Measurements from ENCODE around the gene NUP210L. TPM values are rescaled to one million over a fixed set of nuclear protein-coding genes. Genes with fewer than 3 reads are reported as not detected.

Gene NUP210L
- total RNA-seq, 1 experiment from 2014 or later = 0.10 TPM

DNA sequence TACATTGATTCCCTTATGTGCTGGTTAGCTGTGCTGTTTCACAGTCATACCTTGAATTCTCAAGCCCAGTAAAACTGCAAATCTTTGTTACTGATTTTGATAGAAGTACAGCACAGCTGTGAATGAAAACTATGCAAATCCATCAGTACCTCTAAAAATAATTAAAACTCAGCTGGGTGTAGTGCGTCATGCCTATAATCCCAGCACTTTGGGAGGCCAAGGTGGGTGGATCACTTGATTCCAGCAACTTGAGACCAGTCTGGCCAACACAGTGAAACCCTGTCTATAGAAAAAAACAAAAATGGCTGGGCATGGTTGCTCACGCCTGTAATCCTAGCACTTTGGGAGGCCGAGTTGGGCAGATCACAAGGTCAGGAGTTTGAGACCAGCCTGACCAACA lies 61.2 kb downstream of the NUP210L start:
- TF ChIP-seq, protein P1, sequence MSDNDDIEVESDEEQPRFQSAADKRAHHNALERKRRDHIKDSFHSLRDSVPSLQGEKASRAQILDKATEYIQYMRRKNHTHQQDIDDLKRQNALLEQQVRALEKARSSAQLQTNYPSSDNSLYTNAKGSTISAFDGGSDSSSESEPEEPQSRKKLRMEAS (IDR thresholded peaks at IDR 0.05) = no peak
- TF ChIP-seq RAD21 (IDR thresholded peaks at IDR 0.05; ENCODE audit: low read depth) (no peak), EGR1 (IDR thresholded peaks at IDR 0.05; ENCODE audit: low read depth) (no peak), EZH2phosphoT487 (IDR thresholded peaks at IDR 0.05; ENCODE audit: borderline replicate concordance) (no peak)
- H3K4me1 ChIP-seq (ENCODE audit: control insufficient read depth in 1 of 2, insufficient read depth in 2 of 2, low read length in 2 of 2) = peaks cover 2 to 8% of the 10 kb centered on the region in 2 experiments; a peak in 2 of 4 replicates
- ChIA-PET POLR2A (no interaction called here), RAD21 (ENCODE audit: low non-redundant PET in 1 of 2, low total read pairs in 2 of 2, uncharacterized antibody in 2 of 2, unreplicated experiment in 2 of 2) (no interaction called here), CTCF (interaction anchor here (1.9 kb wide), 1 partner anchor 11 kb away, joined by 8 read pairs; no protein-coding TSS in a partner anchor)
- no peaks in the 10 kb centered on the region for H3K79me2 ChIP-seq (ENCODE audit: insufficient read depth, low read length)
- no peak overlapping the region for H2AFZ ChIP-seq (ENCODE audit: low read depth, low read length, poor library complexity, severe bottlenecking)
- H3K9me2 ChIP-seq (ENCODE audit: insufficient read depth) = no peaks in the 10 kb centered on the region
- H4K20me1 ChIP-seq (ENCODE audit: insufficient read depth) = no peaks in the 10 kb centered on the region
- ATAC-seq (no peak), DNase-seq (ENCODE audit: low read depth, low spot score) (no peak)
- H3K4me3 ChIP-seq (replicated peaks in 1 of 2; ENCODE audit: low read depth in 1 of 2, low read length in 2 of 2) = no peak overlapping the region
- H3K27me3 ChIP-seq (ENCODE audit: insufficient read depth, low read length) = no peaks in the 10 kb centered on the region
- no peaks in the 10 kb centered on the region for H3K9me3 ChIP-seq (ENCODE audit: control insufficient read depth in 1 of 2, insufficient read depth in 1 of 2, low read depth in 1 of 2, low read length in 2 of 2)
- H3K27ac ChIP-seq (ENCODE audit: low read depth, low read length) = no peak overlapping the region
- no peak overlapping the region for H3K9ac ChIP-seq (ENCODE audit: low read length)
- H3K36me3 ChIP-seq (ENCODE audit: control insufficient read depth in 1 of 2, insufficient read depth in 2 of 2, low read length in 2 of 2) = no peaks in the 10 kb centered on the region
- no TSS peak for BruUV-seq (replicated peaks)
- H3K4me2 ChIP-seq (ENCODE audit: low read length) = no peak overlapping the region
- intact Hi-C loops (cut with micrococcal nuclease) = no loop called here

DNA sequence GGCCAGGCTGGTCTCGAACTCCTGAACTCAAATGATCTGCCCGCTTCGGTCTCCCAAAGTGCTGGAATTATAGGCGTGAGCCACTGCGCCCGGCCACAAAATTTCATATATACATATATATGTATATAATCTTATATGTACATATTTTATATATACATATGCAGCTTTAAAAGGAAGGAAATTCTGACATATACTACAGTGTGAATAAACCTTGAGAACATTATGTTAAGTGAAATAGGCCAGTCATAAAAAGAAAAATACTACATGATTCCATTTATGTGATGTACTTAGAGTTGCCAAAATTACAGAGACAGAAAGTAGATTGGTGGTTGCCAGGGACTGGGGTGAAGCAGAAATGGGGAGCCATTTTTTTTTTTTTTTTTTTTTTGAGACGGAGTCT lies 63.2 kb downstream of the NUP210L start:
- no peaks in the 10 kb centered on the region for H3K79me2 ChIP-seq (ENCODE audit: insufficient read depth, low read length)
- intact Hi-C loops (cut with micrococcal nuclease) = no loop called here
- no peak for TF ChIP-seq CBX3 (IDR thresholded peaks at IDR 0.05; ENCODE audit: low read depth)
- no peak for TF ChIP-seq ZFX (IDR thresholded peaks at IDR 0.05)
- no peak for TF ChIP-seq YY1 (IDR thresholded peaks at IDR 0.05; ENCODE audit: extremely low read depth, insufficient replicate concordance, low read depth, low read length)
- TF ChIP-seq, protein P2, sequence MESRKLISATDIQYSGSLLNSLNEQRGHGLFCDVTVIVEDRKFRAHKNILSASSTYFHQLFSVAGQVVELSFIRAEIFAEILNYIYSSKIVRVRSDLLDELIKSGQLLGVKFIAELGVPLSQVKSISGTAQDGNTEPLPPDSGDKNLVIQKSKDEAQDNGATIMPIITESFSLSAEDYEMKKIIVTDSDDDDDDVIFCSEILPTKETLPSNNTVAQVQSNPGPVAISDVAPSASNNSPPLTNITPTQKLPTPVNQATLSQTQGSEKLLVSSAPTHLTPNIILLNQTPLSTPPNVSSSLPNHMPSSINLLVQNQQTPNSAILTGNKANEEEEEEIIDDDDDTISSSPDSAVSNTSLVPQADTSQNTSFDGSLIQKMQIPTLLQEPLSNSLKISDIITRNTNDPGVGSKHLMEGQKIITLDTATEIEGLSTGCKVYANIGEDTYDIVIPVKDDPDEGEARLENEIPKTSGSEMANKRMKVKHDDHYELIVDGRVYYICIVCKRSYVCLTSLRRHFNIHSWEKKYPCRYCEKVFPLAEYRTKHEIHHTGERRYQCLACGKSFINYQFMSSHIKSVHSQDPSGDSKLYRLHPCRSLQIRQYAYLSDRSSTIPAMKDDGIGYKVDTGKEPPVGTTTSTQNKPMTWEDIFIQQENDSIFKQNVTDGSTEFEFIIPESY (IDR thresholded peaks at IDR 0.05; ENCODE audit: extremely low read depth, insufficient replicate concordance, low read length) = no peak
- TF ChIP-seq EZH2 (IDR thresholded peaks at IDR 0.05) = no peak
- no peak for TF ChIP-seq ELF1 (IDR thresholded peaks at IDR 0.05; ENCODE audit: borderline replicate concordance, low read depth)
- TF ChIP-seq, protein P3, sequence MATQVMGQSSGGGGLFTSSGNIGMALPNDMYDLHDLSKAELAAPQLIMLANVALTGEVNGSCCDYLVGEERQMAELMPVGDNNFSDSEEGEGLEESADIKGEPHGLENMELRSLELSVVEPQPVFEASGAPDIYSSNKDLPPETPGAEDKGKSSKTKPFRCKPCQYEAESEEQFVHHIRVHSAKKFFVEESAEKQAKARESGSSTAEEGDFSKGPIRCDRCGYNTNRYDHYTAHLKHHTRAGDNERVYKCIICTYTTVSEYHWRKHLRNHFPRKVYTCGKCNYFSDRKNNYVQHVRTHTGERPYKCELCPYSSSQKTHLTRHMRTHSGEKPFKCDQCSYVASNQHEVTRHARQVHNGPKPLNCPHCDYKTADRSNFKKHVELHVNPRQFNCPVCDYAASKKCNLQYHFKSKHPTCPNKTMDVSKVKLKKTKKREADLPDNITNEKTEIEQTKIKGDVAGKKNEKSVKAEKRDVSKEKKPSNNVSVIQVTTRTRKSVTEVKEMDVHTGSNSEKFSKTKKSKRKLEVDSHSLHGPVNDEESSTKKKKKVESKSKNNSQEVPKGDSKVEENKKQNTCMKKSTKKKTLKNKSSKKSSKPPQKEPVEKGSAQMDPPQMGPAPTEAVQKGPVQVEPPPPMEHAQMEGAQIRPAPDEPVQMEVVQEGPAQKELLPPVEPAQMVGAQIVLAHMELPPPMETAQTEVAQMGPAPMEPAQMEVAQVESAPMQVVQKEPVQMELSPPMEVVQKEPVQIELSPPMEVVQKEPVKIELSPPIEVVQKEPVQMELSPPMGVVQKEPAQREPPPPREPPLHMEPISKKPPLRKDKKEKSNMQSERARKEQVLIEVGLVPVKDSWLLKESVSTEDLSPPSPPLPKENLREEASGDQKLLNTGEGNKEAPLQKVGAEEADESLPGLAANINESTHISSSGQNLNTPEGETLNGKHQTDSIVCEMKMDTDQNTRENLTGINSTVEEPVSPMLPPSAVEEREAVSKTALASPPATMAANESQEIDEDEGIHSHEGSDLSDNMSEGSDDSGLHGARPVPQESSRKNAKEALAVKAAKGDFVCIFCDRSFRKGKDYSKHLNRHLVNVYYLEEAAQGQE (IDR thresholded peaks at IDR 0.05; ENCODE audit: low read depth) = no peak
- no peak for TF ChIP-seq POLR2AphosphoS5 (IDR thresholded peaks at IDR 0.05; ENCODE audit: low read depth, low read length)
- no peak for TF ChIP-seq RAD21 (IDR thresholded peaks at IDR 0.05; ENCODE audit: low read depth)
- no peak for TF ChIP-seq SP1 (IDR thresholded peaks at IDR 0.05; ENCODE audit: low read depth)
- no peak for TF ChIP-seq CEBPB (IDR thresholded peaks at IDR 0.05; ENCODE audit: low read depth)
- no peak for TF ChIP-seq EGR1 (IDR thresholded peaks at IDR 0.05; ENCODE audit: low read depth)
- no peaks in the 10 kb centered on the region for H4K20me1 ChIP-seq (ENCODE audit: insufficient read depth)
- CTCF ChIA-PET = no interaction called here
- BruUV-seq (replicated peaks) = no TSS peak
- no peak overlapping the region for H2AFZ ChIP-seq (ENCODE audit: low read depth, low read length, poor library complexity, severe bottlenecking)
- no peaks in the 10 kb centered on the region for H3K9me3 ChIP-seq (ENCODE audit: control insufficient read depth in 1 of 2, insufficient read depth in 1 of 2, low read depth in 1 of 2, low read length in 2 of 2)
- H3K36me3 ChIP-seq (ENCODE audit: control insufficient read depth in 1 of 2, insufficient read depth in 2 of 2, low read length in 2 of 2) = no peaks in the 10 kb centered on the region
- no peaks in the 10 kb centered on the region for H3K27me3 ChIP-seq (ENCODE audit: insufficient read depth, low read length)
- RAD21 ChIA-PET (ENCODE audit: low non-redundant PET in 1 of 2, low total read pairs in 2 of 2, uncharacterized antibody in 2 of 2, unreplicated experiment in 2 of 2) = no interaction called here
- no peak overlapping the region for H3K4me2 ChIP-seq (ENCODE audit: low read length)
- no peak overlapping the region for H3K27ac ChIP-seq (ENCODE audit: low read depth, low read length)
- H3K4me1 ChIP-seq (ENCODE audit: control insufficient read depth in 1 of 2, insufficient read depth in 2 of 2, low read length in 2 of 2) = peaks cover 2 to 8% of the 10 kb centered on the region in 2 experiments; a peak in 2 of 4 replicates
- no peak overlapping the region for H3K9ac ChIP-seq (ENCODE audit: low read length)
- DNase-seq (ENCODE audit: low read depth, low spot score) = no peak
- POLR2A ChIA-PET = interaction anchor here (0.6 kb wide), 1 partner anchor 36 kb away, joined by 3 read pairs; no protein-coding TSS in a partner anchor
- H3K9me2 ChIP-seq (ENCODE audit: insufficient read depth) = no peaks in the 10 kb centered on the region
- no peak overlapping the region for H3K4me3 ChIP-seq (replicated peaks in 1 of 2; ENCODE audit: low read depth in 1 of 2, low read length in 2 of 2)
- no peak for ATAC-seq
